ENCODE results near the gene SERP2. TPM values are rescaled to one million over a fixed set of nuclear protein-coding genes. Genes with fewer than 3 reads are reported as not detected.
A peak's percentile ranks its signal among the peaks of the same experiment; 100 is the strongest.

The SERP2 gene
- total and polyA plus RNA-seq, 2 of the 8 experiments (the other 6 are each of a cell fraction or from before 2014, with no cell fraction given), result 2.0 to 2.3 TPM

DNA sequence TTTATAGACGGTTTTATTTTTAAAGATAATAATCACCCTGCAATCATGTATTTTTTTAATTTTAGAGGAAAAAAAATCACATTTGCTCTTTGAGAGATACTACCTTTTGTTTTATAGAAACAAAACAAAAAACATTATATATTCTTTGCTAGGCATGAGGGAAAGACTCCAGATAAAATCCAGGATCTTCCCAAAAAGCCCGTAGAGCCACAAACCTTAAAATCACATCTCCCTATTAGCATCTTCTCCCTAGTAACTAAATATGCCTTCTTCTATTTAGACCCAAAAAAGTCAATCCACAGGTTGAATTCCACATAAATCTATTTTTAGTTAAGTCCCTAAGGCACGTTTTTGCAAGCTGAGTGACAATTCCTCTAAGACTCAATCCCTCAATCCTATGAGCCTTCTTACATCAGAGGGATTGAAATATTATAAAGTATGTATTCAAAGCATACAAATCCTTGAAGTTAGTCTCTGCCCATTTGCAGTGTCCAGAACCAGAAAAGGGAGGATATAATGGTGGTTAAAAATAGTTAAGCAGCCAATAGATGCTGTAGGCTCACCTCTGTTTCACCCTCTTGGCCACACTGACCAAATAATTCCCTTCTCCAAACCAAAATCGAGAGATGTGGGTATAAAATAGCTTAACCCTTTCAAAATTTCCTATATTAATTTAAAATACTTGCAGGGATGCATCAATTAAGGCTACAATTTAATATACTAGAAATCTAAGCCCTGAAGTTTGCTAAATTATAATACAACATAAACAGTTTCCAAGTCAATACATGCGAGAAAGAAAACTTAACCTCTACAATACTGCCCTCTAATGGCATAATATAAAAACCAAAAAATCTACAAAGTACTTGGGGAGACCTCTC is 64.0 kb downstream of the SERP2 start (continued):
- TF ChIP-seq RAD21 (IDR thresholded peaks at IDR 0.05 in 1 of 2, conservative IDR thresholded peaks at IDR 0.05 in 1 of 2; ENCODE audit: low read depth in 2 of 2, low read length in 2 of 2) (peak in 1 of 2 experiments; percentile 62; a peak in 3 of 4 replicates), ASH2L (IDR thresholded peaks at IDR 0.05; ENCODE audit: low read length) (peak; percentile 9)
- TF ChIP-seq, protein P1, sequence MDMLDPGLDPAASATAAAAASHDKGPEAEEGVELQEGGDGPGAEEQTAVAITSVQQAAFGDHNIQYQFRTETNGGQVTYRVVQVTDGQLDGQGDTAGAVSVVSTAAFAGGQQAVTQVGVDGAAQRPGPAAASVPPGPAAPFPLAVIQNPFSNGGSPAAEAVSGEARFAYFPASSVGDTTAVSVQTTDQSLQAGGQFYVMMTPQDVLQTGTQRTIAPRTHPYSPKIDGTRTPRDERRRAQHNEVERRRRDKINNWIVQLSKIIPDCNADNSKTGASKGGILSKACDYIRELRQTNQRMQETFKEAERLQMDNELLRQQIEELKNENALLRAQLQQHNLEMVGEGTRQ (IDR thresholded peaks at IDR 0.05; ENCODE audit: low read length), result no peak
